ENCODE results near the gene ZFYVE28. TPM values are rescaled to one million over a fixed set of nuclear protein-coding genes. Genes with fewer than 3 reads are reported as not detected.

ZFYVE28 gene
- total and polyA plus RNA-seq, 10 of the 15 experiments (the other 5 are each of a cell fraction or from before 2014, with no cell fraction given) = 0.06 to 1.9 (median 0.22) TPM; not detected in 1

DNA sequence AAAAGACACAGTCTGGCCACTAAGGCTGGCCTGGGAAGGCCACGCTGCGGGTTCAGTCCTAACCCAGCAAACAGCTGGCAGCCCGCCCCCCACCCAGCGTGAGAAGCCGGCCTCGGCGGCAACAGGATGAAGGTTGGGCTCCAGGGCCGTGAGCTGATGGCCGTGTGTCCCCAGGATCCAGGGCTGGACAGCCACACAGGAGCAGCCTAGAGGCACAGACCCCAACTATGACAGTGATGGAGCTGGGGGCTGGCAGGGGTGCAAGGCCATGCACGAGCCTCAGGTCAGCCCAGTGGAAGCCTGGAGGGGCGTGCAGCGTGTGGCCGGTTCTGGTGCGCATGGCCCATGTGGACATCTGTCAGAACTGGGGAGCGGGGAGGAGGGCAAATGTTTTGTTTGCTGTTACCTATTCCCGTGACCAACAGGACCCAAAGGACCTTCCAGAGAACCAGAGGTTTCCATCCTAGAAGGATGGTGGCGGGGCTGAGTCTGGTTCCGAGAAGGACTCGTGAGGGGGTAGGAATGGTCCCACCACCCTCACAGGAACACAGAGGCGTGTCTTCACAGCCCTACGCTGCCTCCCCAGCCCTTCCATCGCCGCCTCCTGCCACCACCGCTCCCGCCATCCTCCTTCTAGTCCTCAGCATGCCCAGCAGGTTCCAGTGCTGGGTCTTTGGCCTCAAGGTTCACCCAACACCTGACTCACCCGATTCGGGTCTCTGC lies 46.5 kb downstream of the ZFYVE28 start:
- in situ Hi-C loops (cut with MboI) = no loop called here
- Histone ChIP-seq H3K9me3 (replicated peaks; ENCODE audit: control insufficient read depth, insufficient read depth, low read length) (peaks cover 1% of the 10 kb centered on the region; the same call in 1 of the 3 replicates), H3K79me2 (ENCODE audit: control insufficient read depth, insufficient read depth, low read length) (no peaks in the 10 kb centered on the region), H3K4me3 (no peak overlapping the region), H3K27me3 (replicated peaks in 1 of 2; ENCODE audit: control insufficient read depth in 2 of 2, insufficient read depth in 2 of 2, low read length in 1 of 2) (no peaks in the 10 kb centered on the region), H3K27ac (ENCODE audit: control insufficient read depth, insufficient read depth) (no peak overlapping the region), H3K36me3 (ENCODE audit: control insufficient read depth in 2 of 2, insufficient read depth in 2 of 2, low read length in 1 of 2) (no peaks in the 10 kb centered on the region), H3K9ac (ENCODE audit: control insufficient read depth, insufficient read depth, low read length) (no peak overlapping the region), H3K4me2 (ENCODE audit: control insufficient read depth, insufficient read depth) (no peak overlapping the region), H3K4me1 (ENCODE audit: control insufficient read depth, insufficient read depth, low read length) (no peaks in the 10 kb centered on the region), H2AFZ (ENCODE audit: control insufficient read depth, low read depth, low read length) (no peak overlapping the region), H4K20me1 (ENCODE audit: control insufficient read depth, insufficient read depth) (no peaks in the 10 kb centered on the region)
- intact Hi-C loops (cut with micrococcal nuclease; ENCODE audit: unreplicated experiment) = no loop called here
- POLR2A ChIA-PET = no interaction called here
- TF ChIP-seq, protein P1, sequence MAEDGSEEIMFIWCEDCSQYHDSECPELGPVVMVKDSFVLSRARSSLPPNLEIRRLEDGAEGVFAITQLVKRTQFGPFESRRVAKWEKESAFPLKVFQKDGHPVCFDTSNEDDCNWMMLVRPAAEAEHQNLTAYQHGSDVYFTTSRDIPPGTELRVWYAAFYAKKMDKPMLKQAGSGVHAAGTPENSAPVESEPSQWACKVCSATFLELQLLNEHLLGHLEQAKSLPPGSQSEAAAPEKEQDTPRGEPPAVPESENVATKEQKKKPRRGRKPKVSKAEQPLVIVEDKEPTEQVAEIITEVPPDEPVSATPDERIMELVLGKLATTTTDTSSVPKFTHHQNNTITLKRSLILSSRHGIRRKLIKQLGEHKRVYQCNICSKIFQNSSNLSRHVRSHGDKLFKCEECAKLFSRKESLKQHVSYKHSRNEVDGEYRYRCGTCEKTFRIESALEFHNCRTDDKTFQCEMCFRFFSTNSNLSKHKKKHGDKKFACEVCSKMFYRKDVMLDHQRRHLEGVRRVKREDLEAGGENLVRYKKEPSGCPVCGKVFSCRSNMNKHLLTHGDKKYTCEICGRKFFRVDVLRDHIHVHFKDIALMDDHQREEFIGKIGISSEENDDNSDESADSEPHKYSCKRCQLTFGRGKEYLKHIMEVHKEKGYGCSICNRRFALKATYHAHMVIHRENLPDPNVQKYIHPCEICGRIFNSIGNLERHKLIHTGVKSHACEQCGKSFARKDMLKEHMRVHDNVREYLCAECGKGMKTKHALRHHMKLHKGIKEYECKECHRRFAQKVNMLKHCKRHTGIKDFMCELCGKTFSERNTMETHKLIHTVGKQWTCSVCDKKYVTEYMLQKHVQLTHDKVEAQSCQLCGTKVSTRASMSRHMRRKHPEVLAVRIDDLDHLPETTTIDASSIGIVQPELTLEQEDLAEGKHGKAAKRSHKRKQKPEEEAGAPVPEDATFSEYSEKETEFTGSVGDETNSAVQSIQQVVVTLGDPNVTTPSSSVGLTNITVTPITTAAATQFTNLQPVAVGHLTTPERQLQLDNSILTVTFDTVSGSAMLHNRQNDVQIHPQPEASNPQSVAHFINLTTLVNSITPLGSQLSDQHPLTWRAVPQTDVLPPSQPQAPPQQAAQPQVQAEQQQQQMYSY (CRISPR knock-in tag; IDR thresholded peaks at IDR 0.05) = no peak
- TF ChIP-seq SREBF1 (IDR thresholded peaks at IDR 0.05; ENCODE audit: low read length) (no peak), STAT3 (IDR thresholded peaks at IDR 0.05; ENCODE audit: low read depth, low read length) (no peak), BACH1 (IDR thresholded peaks at IDR 0.05; ENCODE audit: borderline replicate concordance) (no peak), FOXK2 (IDR thresholded peaks at IDR 0.05) (no peak), NFIC (IDR thresholded peaks at IDR 0.05; ENCODE audit: low read depth, low read length) (no peak), KLF5 (IDR thresholded peaks at IDR 0.05; ENCODE audit: partially characterized antibody) (no peak), NFYB (IDR thresholded peaks at IDR 0.05; ENCODE audit: insufficient read depth, low read depth, low read length) (no peak), ASH2L (IDR thresholded peaks at IDR 0.05; ENCODE audit: borderline replicate concordance, low read depth) (no peak), SMAD1 (IDR thresholded peaks at IDR 0.05; ENCODE audit: low read depth, partially characterized antibody) (no peak), CHD1 (IDR thresholded peaks at IDR 0.05; ENCODE audit: low read depth, low read length) (no peak), TAF1 (IDR thresholded peaks at IDR 0.05; ENCODE audit: borderline replicate concordance, low read depth, low read length) (no peak), NBN (IDR thresholded peaks at IDR 0.05) (no peak)
- TF ChIP-seq, protein P2, sequence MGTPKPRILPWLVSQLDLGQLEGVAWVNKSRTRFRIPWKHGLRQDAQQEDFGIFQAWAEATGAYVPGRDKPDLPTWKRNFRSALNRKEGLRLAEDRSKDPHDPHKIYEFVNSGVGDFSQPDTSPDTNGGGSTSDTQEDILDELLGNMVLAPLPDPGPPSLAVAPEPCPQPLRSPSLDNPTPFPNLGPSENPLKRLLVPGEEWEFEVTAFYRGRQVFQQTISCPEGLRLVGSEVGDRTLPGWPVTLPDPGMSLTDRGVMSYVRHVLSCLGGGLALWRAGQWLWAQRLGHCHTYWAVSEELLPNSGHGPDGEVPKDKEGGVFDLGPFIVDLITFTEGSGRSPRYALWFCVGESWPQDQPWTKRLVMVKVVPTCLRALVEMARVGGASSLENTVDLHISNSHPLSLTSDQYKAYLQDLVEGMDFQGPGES (IDR thresholded peaks at IDR 0.05) = no peak
- TF ChIP-seq, protein P3, sequence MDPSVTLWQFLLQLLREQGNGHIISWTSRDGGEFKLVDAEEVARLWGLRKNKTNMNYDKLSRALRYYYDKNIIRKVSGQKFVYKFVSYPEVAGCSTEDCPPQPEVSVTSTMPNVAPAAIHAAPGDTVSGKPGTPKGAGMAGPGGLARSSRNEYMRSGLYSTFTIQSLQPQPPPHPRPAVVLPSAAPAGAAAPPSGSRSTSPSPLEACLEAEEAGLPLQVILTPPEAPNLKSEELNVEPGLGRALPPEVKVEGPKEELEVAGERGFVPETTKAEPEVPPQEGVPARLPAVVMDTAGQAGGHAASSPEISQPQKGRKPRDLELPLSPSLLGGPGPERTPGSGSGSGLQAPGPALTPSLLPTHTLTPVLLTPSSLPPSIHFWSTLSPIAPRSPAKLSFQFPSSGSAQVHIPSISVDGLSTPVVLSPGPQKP (IDR thresholded peaks at IDR 0.05; ENCODE audit: low read depth, low read length) = no peak
- TF ChIP-seq, protein P4, sequence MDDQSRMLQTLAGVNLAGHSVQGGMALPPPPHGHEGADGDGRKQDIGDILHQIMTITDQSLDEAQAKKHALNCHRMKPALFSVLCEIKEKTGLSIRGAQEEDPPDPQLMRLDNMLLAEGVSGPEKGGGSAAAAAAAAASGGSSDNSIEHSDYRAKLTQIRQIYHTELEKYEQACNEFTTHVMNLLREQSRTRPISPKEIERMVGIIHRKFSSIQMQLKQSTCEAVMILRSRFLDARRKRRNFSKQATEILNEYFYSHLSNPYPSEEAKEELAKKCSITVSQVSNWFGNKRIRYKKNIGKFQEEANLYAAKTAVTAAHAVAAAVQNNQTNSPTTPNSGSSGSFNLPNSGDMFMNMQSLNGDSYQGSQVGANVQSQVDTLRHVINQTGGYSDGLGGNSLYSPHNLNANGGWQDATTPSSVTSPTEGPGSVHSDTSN (IDR thresholded peaks at IDR 0.05; ENCODE audit: insufficient replicate concordance, low read depth, low read length) = no peak
- CTCF ChIA-PET = no interaction called here
- SMC1A ChIA-PET (ENCODE audit: uncharacterized antibody, unreplicated experiment) = no interaction called here
- FAIRE-seq = no peak
- no TSS peak for BruUV-seq (replicated peaks)
- 35% methylated on average over 26 of the region's 27 CpGs for WGBS (ENCODE audit: insufficient coverage, insufficient replicate concordance, low lambda C conversion rate, missing lambda C conversion rate)
- ATAC-seq = no peak
- RAD21 ChIA-PET (ENCODE audit: unreplicated experiment) = no interaction called here
- no peak for DNase-seq (ENCODE audit: low read depth, low spot score)

Measured in GM12878 (cell line).